Tibial nerve (tissue), 4 donors: ENCODE results near the gene NPLOC4.

ENCODE experiments used
- CTCF ChIP-seq, 5 experiments: fragments of 200-600 bp in 3 of 5; fragments of 450-650 bp in 2 of 5; sonication (generic) in 3 of 5; IDR thresholded peaks; one replicate each; pipeline ENCODE4 v1.5.1; 2016 to 2019; ENCODE audit warnings: antibody characterized with exemption in 5 of 5, mild to moderate bottlenecking in 3 of 5, moderate library complexity in 2 of 5
- EP300 ChIP-seq, 2 donors: sonication (generic); formaldehyde crosslinking; IDR thresholded peaks; one replicate each; pipeline ENCODE4 v1.6.1; 2017; ENCODE audit warnings: antibody characterized with exemption in 2 of 2, mild to moderate bottlenecking in 1 of 2

- TF ChIP-seq CTCF (IDR thresholded peaks at IDR 0.05) (peak in 4 of 5 experiments; percentile 43 to 71 (median 58)), EP300 (IDR thresholded peaks at IDR 0.05) (no peak)
Observed at GRCh38 chr17:81537343-81537855, 99.5 kb downstream of the NPLOC4 start.
